Keratinocyte (primary cell): ENCODE data around the gene RAI2. TPM values are rescaled to one million over a fixed set of nuclear protein-coding genes. Genes with fewer than 3 reads are reported as not detected.

ENCODE experiments used
- DNase-seq: peaks from one replicate; pipeline ENCODE4 v3.0.0-alpha.2; 2011; ENCODE audit warnings: low read depth, missing footprints, low spot score
- FAIRE-seq: peaks from 2 replicates; lab custom pipeline; 2011; peaks lifted over from hg19 to GRCh38; lab: Jason Lieb, UNC
- H2AFZ ChIP-seq: 2 replicates; pipeline ENCODE4 v1.6.0; 2012; ENCODE audit warnings: low read length, control low read depth, inconsistent platforms; ENCODE audit not compliant: control insufficient read depth
- H3K27ac ChIP-seq: 2 replicates; pipeline ENCODE4 v1.5.1; 2011; ENCODE audit warnings: low read length; ENCODE audit not compliant: control insufficient read depth, insufficient read depth
- H3K27me3 ChIP-seq: 3 replicates; pipeline ENCODE4 v1.6.0; 2011; ENCODE audit warnings: low read length; ENCODE audit not compliant: control insufficient read depth, insufficient read depth; ENCODE audit errors: extremely low read depth
- H3K36me3 ChIP-seq, 2 experiments: 2 replicates in 1 of 2; 3 replicates in 1 of 2; pipeline ENCODE4 v1.5.1; 2011; ENCODE audit warnings: low read length in 2 of 2, mild to moderate bottlenecking in 1 of 2; ENCODE audit not compliant: control insufficient read depth in 2 of 2, insufficient read depth in 2 of 2; ENCODE audit errors: extremely low read depth in 1 of 2
- H3K4me1 ChIP-seq: 3 replicates; pipeline ENCODE4 v1.5.1; 2011; ENCODE audit warnings: low read length; ENCODE audit not compliant: control insufficient read depth, insufficient read depth; ENCODE audit errors: extremely low read depth
- H3K4me2 ChIP-seq: 3 replicates; pipeline ENCODE4 v1.6.0; 2011; ENCODE audit warnings: low read depth, low read length; ENCODE audit not compliant: control insufficient read depth, insufficient read depth; ENCODE audit errors: extremely low read depth
- H3K4me3 ChIP-seq, 3 experiments: fragments of 200-600 bp in 1 of 3; sonication (generic) in 1 of 3; 2 replicates in 2 of 3; 3 replicates in 1 of 3; pipeline ENCODE4 v1.5.1; 2011 to 2016; ENCODE audit warnings: low read length in 3 of 3, mild to moderate bottlenecking in 3 of 3, control low read depth in 2 of 3, inconsistent platforms in 1 of 3, low read depth in 1 of 3, mixed read lengths in 1 of 3, mixed run types in 1 of 3, moderate library complexity in 1 of 3; ENCODE audit not compliant: control insufficient read depth in 2 of 3, insufficient read depth in 2 of 3; ENCODE audit errors: extremely low read depth in 1 of 3
- H3K79me2 ChIP-seq: 2 replicates; pipeline ENCODE4 v1.6.0; 2012; ENCODE audit warnings: low read length; ENCODE audit not compliant: control insufficient read depth, insufficient read depth
- H3K9ac ChIP-seq: 3 replicates; pipeline ENCODE4 v1.6.0; 2011; ENCODE audit warnings: low read length; ENCODE audit not compliant: control insufficient read depth, insufficient read depth; ENCODE audit errors: extremely low read depth
- H3K9me1 ChIP-seq: 3 replicates; pipeline ENCODE4 v1.6.0; 2011; ENCODE audit warnings: low read length; ENCODE audit not compliant: control insufficient read depth, insufficient read depth; ENCODE audit errors: extremely low read depth
- H3K9me3 ChIP-seq: 2 replicates; pipeline ENCODE4 v1.5.1; 2012; ENCODE audit warnings: low read depth, low read length; ENCODE audit not compliant: control insufficient read depth
- H4K20me1 ChIP-seq: 3 replicates; pipeline ENCODE4 v1.6.0; 2011; ENCODE audit warnings: low read length; ENCODE audit not compliant: control insufficient read depth, insufficient read depth; ENCODE audit errors: extremely low read depth
- CTCF ChIP-seq, 3 experiments: IDR thresholded peaks in 1 of 3; conservative IDR thresholded peaks in 1 of 3; optimal IDR thresholded peaks in 1 of 3; 2 replicates in 2 of 3; 3 replicates in 1 of 3; pipeline versions ENCODE3 to v1.5.1; 2011; ENCODE audit warnings: low read length in 3 of 3, mild to moderate bottlenecking in 3 of 3, moderate library complexity in 2 of 3, control low read depth in 1 of 3, inconsistent platforms in 1 of 3; ENCODE audit not compliant: insufficient read depth in 2 of 3; ENCODE audit errors: extremely low read depth in 1 of 3
- EZH2 ChIP-seq: IDR thresholded peaks from one replicate; pipeline ENCODE4 v1.6.1; 2012; ENCODE audit warnings: inconsistent platforms, mild to moderate bottlenecking, low read length, moderate library complexity
- dilution Hi-C: fragments of 300-500 bp; cut with MboI; formaldehyde crosslinking; loops from one replicate; pipeline ENCODE4 v1.7.0; 2020; ENCODE audit warnings: low sequenced_read_pairs; ENCODE audit not compliant: extremely low pct_ligation_motif_present
- polyA plus RNA-seq, 5 experiments: library from polyadenylated mRNA; depleted of rRNA in 3 of 5; stranded (reverse) in 3 of 5; stranded (forward) in 1 of 5; unstranded in 1 of 5; fragments of >200 nt; gene quantifications; 1 replicate in 1 of 5; 2 replicates in 3 of 5; 3 replicates in 1 of 5; pipeline versions ENCODE4 v1.2.1 to v1.2.3, GENCODE V29; 2011 to 2012; ENCODE audit warnings: missing spikeins in 2 of 5, low read depth in 1 of 5, low replicate concordance in 1 of 5

RAI2 gene
- polyA plus RNA-seq, 1 donor (not counting 4 experiments of a cell fraction or from before 2014, with no cell fraction given): not detected

GRCh38 chrX:17817251-17817650, 43.8 kb downstream of the RAI2 start:
- TF ChIP-seq EZH2 (no peak), CTCF (optimal IDR thresholded peaks at IDR 0.05 in 1 of 3, IDR thresholded peaks at IDR 0.05 in 1 of 3, conservative IDR thresholded peaks at IDR 0.05 in 1 of 3; ENCODE audit: extremely low read depth in 1 of 3, insufficient read depth in 2 of 3, low read length in 3 of 3) (no peak)
- Histone ChIP-seq H3K4me1 (no peaks in the 10 kb centered on the region), H3K4me3 (no peak overlapping the region), H3K4me2 (no peak overlapping the region), H3K9me3 (no peaks in the 10 kb centered on the region), H3K36me3 (no peaks in the 10 kb centered on the region), H3K79me2 (no peaks in the 10 kb centered on the region), H3K9me1 (no peaks in the 10 kb centered on the region), H3K9ac (no peak overlapping the region), H3K27ac (no peak overlapping the region), H2AFZ (no peak overlapping the region), H4K20me1 (no peaks in the 10 kb centered on the region), H3K27me3 (peaks cover 4% of the 10 kb centered on the region)
- no peak for DNase-seq
- dilution Hi-C loops: no loop called here
- no peak for FAIRE-seq

GRCh38 chrX:17814557-17814956, 46.5 kb downstream of the RAI2 start:
- no peaks in the 10 kb centered on the region for H3K4me1 ChIP-seq
- dilution Hi-C loops: no loop called here
- FAIRE-seq (no peak), DNase-seq (no peak)
- TF ChIP-seq EZH2 (no peak), CTCF (optimal IDR thresholded peaks at IDR 0.05 in 1 of 3, IDR thresholded peaks at IDR 0.05 in 1 of 3, conservative IDR thresholded peaks at IDR 0.05 in 1 of 3; ENCODE audit: extremely low read depth in 1 of 3, insufficient read depth in 2 of 3, low read length in 3 of 3) (no peak)
- H4K20me1 ChIP-seq: no peaks in the 10 kb centered on the region
- H3K9me3 ChIP-seq: no peaks in the 10 kb centered on the region
- no peaks in the 10 kb centered on the region for H3K36me3 ChIP-seq
- H3K79me2 ChIP-seq: no peaks in the 10 kb centered on the region
- H3K4me2 ChIP-seq: no peak overlapping the region
- H3K27me3 ChIP-seq: peaks cover 4% of the 10 kb centered on the region
- H3K9ac ChIP-seq: no peak overlapping the region
- no peak overlapping the region for H3K4me3 ChIP-seq
- H3K9me1 ChIP-seq: no peaks in the 10 kb centered on the region
- no peak overlapping the region for H2AFZ ChIP-seq
- no peak overlapping the region for H3K27ac ChIP-seq
